Large intestine (tissue), 3 donors: ENCODE data around the gene MTHFD1L. TPM values are rescaled to one million over a fixed set of nuclear protein-coding genes. Genes with fewer than 3 reads are reported as not detected.

Experiments
- DNase-seq, 2 donors: peaks; one replicate each; pipeline versions ENCODE4 v3.0.0 to v3.0.0-alpha.2; 2013
- H3K27ac ChIP-seq: one replicate; pipeline ENCODE4 v1.5.1; 2013; ENCODE audit warnings: low read length
- H3K27me3 ChIP-seq: 2 replicates; pipeline ENCODE4 v1.6.1; 2013; ENCODE audit warnings: low read length; ENCODE audit not compliant: control insufficient read depth, insufficient read depth
- H3K36me3 ChIP-seq: 2 replicates; pipeline ENCODE4 v1.6.1; 2013; ENCODE audit warnings: low read length; ENCODE audit not compliant: control insufficient read depth, insufficient read depth
- H3K4me1 ChIP-seq: one replicate; pipeline ENCODE4 v1.6.1; 2013; ENCODE audit warnings: low read length; ENCODE audit not compliant: control insufficient read depth, insufficient read depth
- H3K4me3 ChIP-seq: one replicate; pipeline ENCODE4 v1.5.1; 2013; ENCODE audit warnings: low read length
- H3K9me3 ChIP-seq: one replicate; pipeline ENCODE4 v1.6.1; 2013; ENCODE audit warnings: mild to moderate bottlenecking, low read depth, low read length, moderate library complexity; ENCODE audit not compliant: control insufficient read depth
- WGBS: methylation state at CpG from one replicate; pipeline ENCODE4 v1.1.5; 2013; ENCODE audit warnings: low lambda C conversion rate; ENCODE audit not compliant: insufficient coverage; 5-methylcytosine and 5-hydroxymethylcytosine counted together
- polyA plus RNA-seq: library from polyadenylated mRNA; unstranded; fragments of 120-200 nt; gene quantifications from one replicate; pipeline ENCODE4 v1.2.1, GENCODE V29; 2013

The MTHFD1L gene
- polyA plus RNA-seq, 1 donor = 11.7 TPM

GRCh38 chr6:150931405-150931804 is 65.9 kb downstream of the MTHFD1L start:
- H3K27me3 ChIP-seq = no peaks in the 10 kb centered on the region
- no peak overlapping the region for H3K4me3 ChIP-seq
- peaks cover 4% of the 10 kb centered on the region for H3K36me3 ChIP-seq
- DNase-seq = no peak
- H3K27ac ChIP-seq = no peak overlapping the region
- no peaks in the 10 kb centered on the region for H3K9me3 ChIP-seq
- no peaks in the 10 kb centered on the region for H3K4me1 ChIP-seq
- WGBS = 43% methylated on average over 1 of the region's 1 CpG

DNA sequence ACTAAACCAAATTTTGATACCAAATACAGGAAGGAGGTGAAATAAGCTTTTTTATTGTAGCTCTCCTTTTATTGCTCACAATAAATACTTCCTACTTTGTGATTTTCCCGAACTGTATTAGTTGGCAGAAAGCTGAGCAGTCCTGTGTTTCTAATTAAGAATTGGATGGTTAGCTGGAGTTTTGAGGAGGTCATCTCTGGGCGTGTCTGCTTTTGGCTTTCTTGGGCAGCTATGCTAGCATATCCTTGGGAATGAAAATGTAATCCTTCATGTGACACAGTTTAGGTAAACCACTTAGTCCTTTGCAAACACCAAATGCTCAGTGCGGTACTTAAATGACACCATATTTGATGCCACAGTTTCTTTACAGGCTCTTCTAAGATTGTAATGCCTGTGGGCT is 67.5 kb downstream of the MTHFD1L start:
- H3K36me3 ChIP-seq = peaks cover 8% of the 10 kb centered on the region
- no peaks in the 10 kb centered on the region for H3K9me3 ChIP-seq
- no peak overlapping the region for H3K4me3 ChIP-seq
- H3K27me3 ChIP-seq = no peaks in the 10 kb centered on the region
- no peak overlapping the region for H3K27ac ChIP-seq
- H3K4me1 ChIP-seq = no peaks in the 10 kb centered on the region
- WGBS = 100% methylated on average over 1 of the region's 3 CpGs
- no peak for DNase-seq

DNA sequence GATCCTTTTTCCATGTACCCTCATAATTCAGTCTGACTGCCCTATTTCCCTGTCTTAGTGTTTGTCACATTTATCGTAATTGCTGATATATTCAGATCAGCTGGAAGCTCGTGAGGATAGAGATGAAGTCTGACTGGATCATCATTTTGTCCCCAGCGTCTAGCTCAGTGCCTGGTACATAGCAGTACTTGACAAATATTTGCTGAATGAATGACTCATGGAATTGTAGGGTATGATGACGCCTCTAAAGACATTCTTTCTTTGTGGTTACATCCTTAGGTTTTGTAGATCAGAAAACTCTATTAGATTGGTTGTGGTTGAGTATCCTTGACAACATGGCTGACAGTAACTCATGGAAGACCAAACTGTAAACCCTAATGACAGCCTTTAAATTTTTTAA is 68.9 kb downstream of the MTHFD1L start:
- H3K27ac ChIP-seq = no peak overlapping the region
- no peaks in the 10 kb centered on the region for H3K9me3 ChIP-seq
- no peak for DNase-seq
- no peaks in the 10 kb centered on the region for H3K4me1 ChIP-seq
- H3K36me3 ChIP-seq = peaks cover 8% of the 10 kb centered on the region
- no peak overlapping the region for H3K4me3 ChIP-seq
- WGBS = 93% methylated on average over 3 of the region's 4 CpGs
- no peaks in the 10 kb centered on the region for H3K27me3 ChIP-seq

DNA sequence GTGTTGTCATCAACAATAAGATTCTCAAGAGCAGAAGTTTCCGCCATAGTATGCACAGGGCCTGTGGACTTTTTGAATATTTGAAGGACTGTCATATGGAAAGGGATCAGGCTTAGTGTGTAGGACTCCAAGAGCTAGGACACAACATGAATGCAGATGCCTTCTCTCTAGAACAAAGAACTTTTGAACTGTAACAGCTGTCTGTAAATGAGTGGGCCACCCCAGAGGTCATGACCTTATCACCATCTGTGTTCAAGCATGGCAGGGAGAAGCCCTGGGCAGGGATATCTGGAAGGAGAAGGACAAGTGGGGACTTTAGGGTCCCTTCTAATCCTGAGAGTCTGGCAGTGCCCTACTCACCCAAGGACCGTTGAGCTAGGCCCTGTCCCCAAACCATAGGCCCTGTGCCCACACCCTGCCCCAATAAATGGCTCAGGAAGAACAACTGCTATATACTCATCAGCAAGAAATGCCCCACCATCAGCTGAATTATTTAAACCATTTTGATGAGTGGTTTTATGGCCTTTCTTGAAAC is 70.6 kb downstream of the MTHFD1L start:
- H3K9me3 ChIP-seq = no peaks in the 10 kb centered on the region
- no CpG with 5 or more reads among the region's 2 CpGs for WGBS
- H3K4me1 ChIP-seq = no peaks in the 10 kb centered on the region
- peaks cover 8% of the 10 kb centered on the region for H3K36me3 ChIP-seq
- DNase-seq = no peak
- H3K27me3 ChIP-seq = no peaks in the 10 kb centered on the region
- H3K27ac ChIP-seq = no peak overlapping the region
- H3K4me3 ChIP-seq = no peak overlapping the region

DNA sequence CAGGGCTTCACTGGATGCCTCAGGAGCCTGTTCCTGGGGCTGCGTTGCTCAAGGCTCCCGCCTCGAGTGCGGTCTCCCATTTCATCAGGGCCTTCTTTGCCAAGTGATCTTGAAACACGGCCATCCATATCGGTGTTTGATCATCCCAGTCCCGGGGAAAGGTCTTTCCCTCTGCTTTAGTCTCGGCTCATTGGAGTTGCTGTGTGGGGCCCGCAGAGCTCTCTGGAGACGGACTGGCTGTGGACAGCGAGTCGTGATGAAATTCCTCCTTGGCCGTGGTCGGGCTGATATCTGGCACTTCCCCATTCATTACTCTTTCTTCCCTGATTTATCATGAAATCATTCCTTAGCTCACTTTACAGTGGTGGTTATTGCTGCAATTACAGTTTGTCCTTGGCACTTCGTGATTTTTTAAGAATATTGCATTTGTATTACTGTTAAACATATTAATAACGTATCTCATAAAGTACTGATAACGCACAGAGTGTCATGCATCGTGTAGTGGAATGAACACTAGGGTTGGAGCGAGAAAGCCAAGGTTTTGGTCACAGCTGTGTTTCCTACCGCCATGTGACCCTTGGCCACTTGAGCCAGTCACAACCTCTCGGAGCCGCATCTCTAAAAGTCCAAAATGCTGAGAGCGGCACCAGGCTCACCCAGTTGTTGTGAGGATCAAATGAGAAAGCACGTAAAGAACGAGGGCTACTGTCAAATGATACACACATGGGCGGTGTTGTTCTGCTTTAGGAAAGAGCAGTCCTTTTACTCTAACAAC is 71.8 kb downstream of the MTHFD1L start:
- peaks cover 8% of the 10 kb centered on the region for H3K36me3 ChIP-seq
- peak in 1 of 2 donors; percentile 12 for DNase-seq
- H3K4me1 ChIP-seq = no peaks in the 10 kb centered on the region
- H3K27me3 ChIP-seq = no peaks in the 10 kb centered on the region
- H3K4me3 ChIP-seq = no peak overlapping the region
- H3K9me3 ChIP-seq = no peaks in the 10 kb centered on the region
- WGBS = no CpG with 5 or more reads among the region's 26 CpGs
- no peak overlapping the region for H3K27ac ChIP-seq

DNA sequence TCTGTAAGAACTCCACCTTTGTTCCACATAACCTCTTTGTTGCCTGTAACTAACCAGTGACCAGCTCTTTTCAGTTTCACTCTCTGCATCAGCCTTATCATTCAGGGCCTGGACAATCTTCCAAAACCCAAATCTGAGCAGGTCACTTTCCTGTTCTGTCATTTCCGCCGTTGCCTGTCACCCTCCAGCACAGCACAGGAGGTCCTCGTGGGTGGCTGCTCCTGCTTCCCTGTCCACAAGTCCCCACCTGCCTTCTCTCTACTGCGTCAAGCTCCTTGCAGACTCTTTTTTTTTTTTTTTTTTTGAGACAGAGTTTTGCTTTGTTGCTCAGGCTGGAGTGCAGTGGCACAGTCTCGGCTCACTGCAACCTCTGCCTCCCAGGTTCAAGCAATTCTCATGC is 73.9 kb downstream of the MTHFD1L start:
- H3K36me3 ChIP-seq = peaks cover 9% of the 10 kb centered on the region
- no peak overlapping the region for H3K4me3 ChIP-seq
- no peak for DNase-seq
- no peaks in the 10 kb centered on the region for H3K4me1 ChIP-seq
- no peaks in the 10 kb centered on the region for H3K27me3 ChIP-seq
- H3K9me3 ChIP-seq = no peaks in the 10 kb centered on the region
- WGBS = 77% methylated on average over 3 of the region's 5 CpGs
- no peak overlapping the region for H3K27ac ChIP-seq

DNA sequence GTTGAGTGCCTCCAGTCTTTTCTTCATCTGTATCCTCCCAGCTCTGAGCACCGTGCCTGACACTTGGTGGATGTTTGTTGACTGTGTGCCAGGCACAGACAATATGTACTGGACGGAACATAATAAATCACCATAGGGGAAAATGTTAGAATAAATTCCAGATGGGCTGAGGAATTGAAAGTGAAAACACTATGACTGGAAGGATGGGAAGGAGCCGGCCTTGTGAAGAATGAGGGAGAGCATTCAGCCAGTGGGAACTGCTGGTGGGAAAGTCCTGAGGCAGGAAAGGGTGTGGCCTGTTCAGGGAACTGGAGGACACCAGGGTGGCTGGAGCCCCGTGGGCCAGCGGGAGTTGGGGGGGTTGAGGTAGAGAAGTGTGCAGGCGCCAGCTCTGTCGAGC is 75.4 kb downstream of the MTHFD1L start:
- Histone ChIP-seq H3K27ac (no peak overlapping the region), H3K9me3 (no peaks in the 10 kb centered on the region), H3K36me3 (peaks cover 10% of the 10 kb centered on the region), H3K4me3 (no peak overlapping the region), H3K4me1 (no peaks in the 10 kb centered on the region), H3K27me3 (no peaks in the 10 kb centered on the region)
- no peak for DNase-seq
- 83% methylated on average over 1 of the region's 7 CpGs for WGBS

- no CpG with 5 or more reads among the region's 11 CpGs for WGBS
- Histone ChIP-seq H3K36me3 (peaks cover 20% of the 10 kb centered on the region), H3K27ac (no peak overlapping the region), H3K27me3 (no peaks in the 10 kb centered on the region), H3K4me1 (no peaks in the 10 kb centered on the region), H3K4me3 (no peak overlapping the region), H3K9me3 (no peaks in the 10 kb centered on the region)
- no peak for DNase-seq
These were observed 84.0 kb downstream of the MTHFD1L start for GRCh38 chr6:150949526-150949925.

- Histone ChIP-seq H3K4me3 (no peak overlapping the region), H3K27ac (no peak overlapping the region), H3K9me3 (no peaks in the 10 kb centered on the region), H3K27me3 (no peaks in the 10 kb centered on the region), H3K36me3 (peaks cover 22% of the 10 kb centered on the region), H3K4me1 (no peaks in the 10 kb centered on the region)
- DNase-seq = no peak
- WGBS = 50% methylated on average over 1 of the region's 5 CpGs
These were observed 88.3 kb downstream of the MTHFD1L start for GRCh38 chr6:150953851-150954250.

GRCh38 chr6:150959166-150959565 is 93.7 kb downstream of the MTHFD1L start:
- Histone ChIP-seq H3K36me3 (peaks cover 3% of the 10 kb centered on the region), H3K4me1 (no peaks in the 10 kb centered on the region), H3K27me3 (no peaks in the 10 kb centered on the region), H3K4me3 (no peak overlapping the region), H3K9me3 (no peaks in the 10 kb centered on the region), H3K27ac (no peak overlapping the region)
- WGBS = no CpG with 5 or more reads among the region's 4 CpGs
- DNase-seq = no peak

- H3K4me3 ChIP-seq = no peak overlapping the region
- H3K27ac ChIP-seq = no peak overlapping the region
- H3K9me3 ChIP-seq = no peaks in the 10 kb centered on the region
- DNase-seq = no peak
- no peaks in the 10 kb centered on the region for H3K27me3 ChIP-seq
- no peaks in the 10 kb centered on the region for H3K36me3 ChIP-seq
- no peaks in the 10 kb centered on the region for H3K4me1 ChIP-seq
- no CpG with 5 or more reads among the region's 2 CpGs for WGBS
These were observed 96.9 kb downstream of the MTHFD1L start for GRCh38 chr6:150962436-150962835.
